ENCODE measurements around the gene ROBO1. TPM values are rescaled to one million over a fixed set of nuclear protein-coding genes. Genes with fewer than 3 reads are reported as not detected.

Gene ROBO1
- total RNA-seq, 4 donors from 2014 or later: 12.3 to 112 (median 27.1) TPM

GRCh38 chr3:79162653-79163052 is 605.1 kb downstream of the ROBO1 start:
- no peaks in the 10 kb centered on the region for H3K4me1 ChIP-seq
- no peak overlapping the region for H3K27ac ChIP-seq
- no peaks in the 10 kb centered on the region for H3K36me3 ChIP-seq
- no peak for DNase-seq
- intact Hi-C loops (cut with DNase I; ENCODE audit: low total_unique reads): no loop called here
- H3K4me3 ChIP-seq: no peak overlapping the region
- H3K27me3 ChIP-seq: no peaks in the 10 kb centered on the region
- TF ChIP-seq POLR2A (IDR thresholded peaks at IDR 0.05) (no peak), CTCF (IDR thresholded peaks at IDR 0.05) (no peak)
- H3K9me3 ChIP-seq: no peaks in the 10 kb centered on the region

- intact Hi-C loops (cut with DNase I; ENCODE audit: low total_unique reads): no loop called here
These were observed 605.9 kb downstream of the ROBO1 start for GRCh38 chr3:79161941-79162340.

GRCh38 chr3:79160421-79160820 is 607.4 kb downstream of the ROBO1 start:
- no peak overlapping the region for H3K27ac ChIP-seq
- DNase-seq: no peak
- H3K9me3 ChIP-seq: no peaks in the 10 kb centered on the region
- H3K36me3 ChIP-seq: no peaks in the 10 kb centered on the region
- H3K4me1 ChIP-seq: no peaks in the 10 kb centered on the region
- TF ChIP-seq POLR2A (IDR thresholded peaks at IDR 0.05) (no peak), CTCF (IDR thresholded peaks at IDR 0.05) (no peak)
- H3K4me3 ChIP-seq: no peak overlapping the region
- H3K27me3 ChIP-seq: no peaks in the 10 kb centered on the region
- intact Hi-C loops (cut with DNase I; ENCODE audit: low total_unique reads): no loop called here

More at GRCh38 chr3:79161941-79162340, 605.9 kb downstream of the ROBO1 start:
- H3K9me3 ChIP-seq: no peaks in the 10 kb centered on the region
- no peak overlapping the region for H3K27ac ChIP-seq
- no peaks in the 10 kb centered on the region for H3K27me3 ChIP-seq
- no peak overlapping the region for H3K4me3 ChIP-seq
- no peaks in the 10 kb centered on the region for H3K36me3 ChIP-seq
- no peak for DNase-seq
- no peaks in the 10 kb centered on the region for H3K4me1 ChIP-seq
- TF ChIP-seq POLR2A (IDR thresholded peaks at IDR 0.05): no peak
- no peak for TF ChIP-seq CTCF (IDR thresholded peaks at IDR 0.05)

- Histone ChIP-seq H3K36me3 (no peaks in the 10 kb centered on the region), H3K4me3 (no peak overlapping the region), H3K4me1 (no peaks in the 10 kb centered on the region), H3K27ac (no peak overlapping the region), H3K9me3 (no peaks in the 10 kb centered on the region), H3K27me3 (no peaks in the 10 kb centered on the region)
- TF ChIP-seq POLR2A (IDR thresholded peaks at IDR 0.05): no peak
- no peak for TF ChIP-seq CTCF (IDR thresholded peaks at IDR 0.05)
- no peak for DNase-seq
- intact Hi-C loops (cut with DNase I; ENCODE audit: low total_unique reads): no loop called here
These were observed 608.1 kb downstream of the ROBO1 start for GRCh38 chr3:79159736-79160135.

- DNase-seq: no peak
These were observed 610.6 kb downstream of the ROBO1 start for GRCh38 chr3:79157191-79157590.

More at GRCh38 chr3:79157191-79157590, 610.6 kb downstream of the ROBO1 start:
- Histone ChIP-seq H3K9me3 (no peaks in the 10 kb centered on the region), H3K27ac (no peak overlapping the region), H3K4me3 (no peak overlapping the region), H3K4me1 (no peaks in the 10 kb centered on the region), H3K27me3 (no peaks in the 10 kb centered on the region), H3K36me3 (no peaks in the 10 kb centered on the region)
- intact Hi-C loops (cut with DNase I; ENCODE audit: low total_unique reads): no loop called here
- no peak for TF ChIP-seq POLR2A (IDR thresholded peaks at IDR 0.05)
- no peak for TF ChIP-seq CTCF (IDR thresholded peaks at IDR 0.05)
